ENCODE results near the gene EML4. TPM values are rescaled to one million over a fixed set of nuclear protein-coding genes. Genes with fewer than 3 reads are reported as not detected.
A peak's percentile ranks its signal among the peaks of the same experiment; 100 is the strongest.

Gene EML4
- total and polyA plus RNA-seq, 8 donors = 12.5 to 44.0 (median 33.2) TPM

DNA sequence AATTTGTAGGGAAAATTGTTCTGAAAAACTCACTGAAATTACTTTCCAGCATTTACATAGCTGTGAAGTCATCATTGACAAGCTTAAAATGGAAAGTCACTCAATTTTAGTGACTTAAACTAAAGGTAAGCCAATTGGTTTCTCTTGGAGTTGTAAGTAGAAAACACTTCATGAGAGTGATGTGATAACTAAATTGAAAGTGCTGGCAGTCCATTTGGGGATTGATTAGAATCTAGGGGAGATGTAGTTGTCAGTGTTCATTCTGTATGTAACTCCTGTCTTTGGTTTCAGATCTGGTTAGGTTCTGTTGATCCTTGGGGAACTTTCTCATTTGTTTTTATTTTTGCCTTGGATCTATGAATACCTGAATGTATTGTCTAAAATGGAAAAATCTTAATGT is 138.0 kb downstream of the EML4 start:
- H3K9me3 ChIP-seq = no peaks in the 10 kb centered on the region
- peaks cover 0 to 11% (median 9%) of the 10 kb centered on the region in 3 donors for H3K4me1 ChIP-seq
- ATAC-seq (no peak), FAIRE-seq (no peak), DNase-seq (no peak)
- intact Hi-C loops (cut with DNase I) = no loop called here
- TF ChIP-seq, protein P1, sequence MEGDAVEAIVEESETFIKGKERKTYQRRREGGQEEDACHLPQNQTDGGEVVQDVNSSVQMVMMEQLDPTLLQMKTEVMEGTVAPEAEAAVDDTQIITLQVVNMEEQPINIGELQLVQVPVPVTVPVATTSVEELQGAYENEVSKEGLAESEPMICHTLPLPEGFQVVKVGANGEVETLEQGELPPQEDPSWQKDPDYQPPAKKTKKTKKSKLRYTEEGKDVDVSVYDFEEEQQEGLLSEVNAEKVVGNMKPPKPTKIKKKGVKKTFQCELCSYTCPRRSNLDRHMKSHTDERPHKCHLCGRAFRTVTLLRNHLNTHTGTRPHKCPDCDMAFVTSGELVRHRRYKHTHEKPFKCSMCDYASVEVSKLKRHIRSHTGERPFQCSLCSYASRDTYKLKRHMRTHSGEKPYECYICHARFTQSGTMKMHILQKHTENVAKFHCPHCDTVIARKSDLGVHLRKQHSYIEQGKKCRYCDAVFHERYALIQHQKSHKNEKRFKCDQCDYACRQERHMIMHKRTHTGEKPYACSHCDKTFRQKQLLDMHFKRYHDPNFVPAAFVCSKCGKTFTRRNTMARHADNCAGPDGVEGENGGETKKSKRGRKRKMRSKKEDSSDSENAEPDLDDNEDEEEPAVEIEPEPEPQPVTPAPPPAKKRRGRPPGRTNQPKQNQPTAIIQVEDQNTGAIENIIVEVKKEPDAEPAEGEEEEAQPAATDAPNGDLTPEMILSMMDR (IDR thresholded peaks at IDR 0.05) = no peak
- no peak overlapping the region for H3K4me3 ChIP-seq
- H3K36me3 ChIP-seq = peaks cover 0 to 18% (median 5%) of the 10 kb centered on the region in 3 donors
- H3K27ac ChIP-seq = no peak overlapping the region
- no peaks in the 10 kb centered on the region for H3K27me3 ChIP-seq

DNA sequence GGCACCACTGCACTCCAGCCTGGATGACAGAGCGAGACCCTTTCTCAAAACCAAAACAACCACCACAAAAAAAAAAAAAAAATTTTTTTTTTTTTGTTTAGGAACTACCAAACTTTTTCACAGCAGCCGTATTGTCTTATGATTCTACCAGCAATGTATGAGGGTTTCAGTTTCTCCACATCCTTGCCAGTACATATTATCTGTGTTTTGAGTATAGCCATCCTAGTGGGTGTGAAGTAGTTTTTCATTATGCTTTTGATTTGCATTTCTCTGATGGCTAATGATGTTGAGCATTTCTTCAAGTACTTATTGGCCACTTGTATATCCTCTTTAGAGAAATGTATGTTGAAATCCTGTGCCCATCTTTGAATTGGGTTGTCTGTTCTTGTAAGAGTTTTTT is 140.2 kb downstream of the EML4 start:
- no peak for ATAC-seq
- no peak overlapping the region for H3K4me3 ChIP-seq
- no peaks in the 10 kb centered on the region for H3K9me3 ChIP-seq
- H3K27me3 ChIP-seq = no peaks in the 10 kb centered on the region
- intact Hi-C loops (cut with DNase I) = no loop called here
- H3K27ac ChIP-seq = no peak overlapping the region
- DNase-seq = no peak
- H3K36me3 ChIP-seq = peaks cover 0 to under 1% (median 0%) of the 10 kb centered on the region in 3 donors
- H3K4me1 ChIP-seq = peaks cover 0 to 16% (median 12%) of the 10 kb centered on the region in 3 donors
- TF ChIP-seq, protein P1 (IDR thresholded peaks at IDR 0.05) = no peak
- 96 to 97% methylated on average over 2 of the region's 2 CpGs for WGBS, 2 donors
- FAIRE-seq = no peak

DNA sequence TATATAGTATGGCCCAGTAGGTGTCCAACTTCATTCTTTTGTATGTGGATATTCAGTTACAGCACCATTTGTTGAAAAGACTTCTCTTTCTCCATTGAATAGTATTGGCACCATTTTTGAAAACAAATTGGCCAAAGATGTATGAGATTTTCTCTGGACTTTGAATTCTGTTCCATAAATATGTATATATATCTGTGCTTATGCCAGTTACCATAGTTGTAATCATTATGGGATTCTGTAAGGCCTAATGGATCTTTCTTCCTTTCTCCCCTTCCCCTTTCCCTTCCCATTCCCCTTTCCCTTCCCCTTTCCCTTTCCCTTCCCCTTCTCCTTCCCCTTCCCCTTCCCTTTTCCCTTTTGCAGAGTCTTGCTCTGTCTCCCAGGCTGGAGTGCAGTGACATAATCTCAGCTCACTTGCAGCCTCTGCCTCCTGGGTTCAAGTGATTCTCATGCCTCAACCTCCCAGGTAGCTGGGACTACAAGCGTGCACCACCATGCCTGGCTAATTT is 140.9 kb downstream of the EML4 start:
- FAIRE-seq (no peak), ATAC-seq (no peak), DNase-seq (no peak)
- no peak overlapping the region for H3K27ac ChIP-seq
- 96 to 98% methylated on average over 1 of the region's 1 CpG for WGBS, 2 donors
- TF ChIP-seq, protein P1 (IDR thresholded peaks at IDR 0.05) = no peak
- H3K4me1 ChIP-seq = peaks cover 0 to 16% (median 12%) of the 10 kb centered on the region in 3 donors
- H3K4me3 ChIP-seq = no peak overlapping the region
- H3K27me3 ChIP-seq = no peaks in the 10 kb centered on the region
- peaks cover 0 to 4% (median 0%) of the 10 kb centered on the region in 3 donors for H3K36me3 ChIP-seq
- intact Hi-C loops (cut with DNase I) = no loop called here
- H3K9me3 ChIP-seq = no peaks in the 10 kb centered on the region

DNA sequence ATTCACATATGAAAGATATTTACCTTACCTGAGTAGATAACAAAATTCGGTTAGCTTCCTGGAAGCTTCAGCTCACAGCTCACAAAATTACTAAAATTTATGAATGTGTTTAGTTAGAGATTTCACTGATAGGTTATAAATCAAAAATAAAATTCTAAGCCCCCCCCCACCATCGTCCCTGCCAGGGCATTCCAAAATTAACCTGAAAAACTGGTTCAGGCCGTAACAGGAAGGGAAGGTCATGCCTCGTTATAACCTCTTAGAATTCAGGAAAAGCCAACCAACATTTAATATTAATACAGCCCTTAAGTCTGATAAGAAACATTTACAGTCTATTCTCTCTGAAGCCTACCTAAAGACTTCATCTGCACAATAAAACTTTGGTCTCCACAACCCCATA is 143.0 kb downstream of the EML4 start:
- intact Hi-C loops (cut with DNase I) = no loop called here
- no peaks in the 10 kb centered on the region for H3K9me3 ChIP-seq
- H3K4me1 ChIP-seq = peaks cover 0 to 16% (median 12%) of the 10 kb centered on the region in 3 donors
- no peaks in the 10 kb centered on the region for H3K27me3 ChIP-seq
- H3K4me3 ChIP-seq = no peak overlapping the region
- no peak for FAIRE-seq
- H3K36me3 ChIP-seq = peaks cover 0 to 4% (median 0%) of the 10 kb centered on the region in 3 donors
- ATAC-seq = peak; percentile 71 to 90 (median 85)
- TF ChIP-seq, protein P1 (IDR thresholded peaks at IDR 0.05) = no peak
- H3K27ac ChIP-seq = peak overlapping the region in 3 of 4 donors; percentile 23 to 73 (median 73)
- WGBS, 2 donors = 12 to 21% methylated on average over 4 of the region's 4 CpGs
- DNase-seq = peak in 3 of 6 donors; percentile 39 to 56 (median 48)

DNA sequence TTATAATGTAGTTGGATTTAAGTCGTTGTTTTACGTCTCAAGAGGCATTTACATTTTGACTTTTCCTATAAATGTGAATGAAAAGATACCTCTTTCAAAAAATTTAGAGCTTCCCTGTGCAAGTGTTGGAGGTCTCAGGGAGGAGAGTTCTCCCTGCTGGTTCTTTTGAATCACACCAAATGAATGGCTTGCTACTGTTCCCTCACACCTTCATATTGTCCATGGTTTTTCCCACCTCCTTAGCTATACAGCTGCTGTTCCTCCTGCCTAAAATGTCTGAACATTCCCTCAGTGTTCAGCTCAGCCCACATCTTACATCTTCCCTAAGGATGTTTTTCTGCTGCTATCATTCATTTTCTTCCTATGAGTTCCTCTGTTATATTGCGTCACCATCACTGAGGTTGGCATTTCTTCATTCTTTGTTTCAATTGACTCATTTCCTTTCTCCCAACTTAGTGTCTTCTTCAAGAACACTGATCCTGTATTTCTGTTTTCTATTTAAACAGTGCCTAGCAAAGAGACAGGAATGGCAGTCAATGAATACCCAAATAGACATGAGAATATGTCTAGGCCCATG is 145.8 kb downstream of the EML4 start:
- TF ChIP-seq, protein P1 (IDR thresholded peaks at IDR 0.05) = no peak
- intact Hi-C loops (cut with DNase I) = no loop called here
- H3K27me3 ChIP-seq = no peaks in the 10 kb centered on the region
- H3K4me3 ChIP-seq = no peak overlapping the region
- H3K4me1 ChIP-seq = peaks cover 0 to 16% (median 12%) of the 10 kb centered on the region in 3 donors
- no peak for DNase-seq
- FAIRE-seq = no peak
- no peaks in the 10 kb centered on the region for H3K9me3 ChIP-seq
- no peak overlapping the region for H3K27ac ChIP-seq
- WGBS, 2 donors = 97 to 99% methylated on average over 3 of the region's 3 CpGs
- peaks cover 0 to 4% (median 0%) of the 10 kb centered on the region in 3 donors for H3K36me3 ChIP-seq
- ATAC-seq = no peak
